ENCODE results near the gene KDM4C.
"Not testable (repeated sequence)": the region's sequence is repeated elsewhere in the genome, so short reads cannot be mapped to it uniquely, and the experiment has no call there.

The KDM4C gene

GRCh38 chr9:6764950-6765349, 7.2 kb downstream of the KDM4C start:
- DNase-seq, result no peak

DNA sequence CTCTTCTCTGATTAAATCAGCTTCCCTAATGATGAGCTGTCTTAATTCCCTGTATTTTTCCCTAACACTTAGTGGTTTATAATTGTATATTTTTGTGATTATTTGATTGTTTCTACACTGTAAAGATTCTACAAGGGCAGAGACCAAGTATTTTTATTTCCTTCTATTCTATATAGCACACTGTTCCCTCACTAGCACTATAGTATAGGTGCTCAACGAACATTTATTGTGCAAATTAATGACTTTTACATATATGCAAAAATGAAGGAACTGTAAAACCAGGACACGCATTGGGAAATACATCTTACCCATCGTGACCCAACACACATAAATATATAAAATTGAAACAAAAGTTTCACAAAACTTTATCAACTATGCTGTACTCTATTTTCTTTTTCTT, 7.6 kb downstream of the KDM4C start:
- DNase-seq, result no peak

DNA sequence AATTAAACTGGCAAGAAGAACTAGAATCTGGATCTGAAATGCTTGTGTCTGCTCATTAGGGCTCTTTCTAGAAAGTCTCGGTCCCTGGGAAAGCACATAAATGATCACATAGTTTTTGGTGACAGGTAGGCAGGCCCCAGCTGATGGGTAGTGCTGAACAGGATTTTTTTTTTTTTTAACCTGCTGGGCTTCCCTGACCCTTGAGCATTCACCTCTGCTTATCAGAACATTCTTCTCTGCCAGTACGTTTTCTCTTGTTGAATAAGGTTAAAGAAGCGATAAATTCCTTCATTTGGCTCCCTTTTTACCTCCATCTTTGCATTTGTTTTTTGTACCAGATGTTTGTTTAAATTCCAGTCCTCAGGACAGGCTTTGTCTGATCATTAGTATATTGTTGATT, 8.8 kb downstream of the KDM4C start:
- DNase-seq, result no peak

- not testable (repeated sequence) for DNase-seq
Observed at GRCh38 chr9:6768587-6768986, 10.8 kb downstream of the KDM4C start.

- DNase-seq, result no peak
Observed at GRCh38 chr9:6771722-6772121, 13.9 kb downstream of the KDM4C start.

GRCh38 chr9:6777213-6777902, 19.6 kb downstream of the KDM4C start:
- no peak for DNase-seq

- DNase-seq, result peak; percentile 15
Observed at GRCh38 chr9:6779417-6780241, 21.9 kb downstream of the KDM4C start.

GRCh38 chr9:6780690-6781089, 22.9 kb downstream of the KDM4C start:
- DNase-seq, result no peak

DNA sequence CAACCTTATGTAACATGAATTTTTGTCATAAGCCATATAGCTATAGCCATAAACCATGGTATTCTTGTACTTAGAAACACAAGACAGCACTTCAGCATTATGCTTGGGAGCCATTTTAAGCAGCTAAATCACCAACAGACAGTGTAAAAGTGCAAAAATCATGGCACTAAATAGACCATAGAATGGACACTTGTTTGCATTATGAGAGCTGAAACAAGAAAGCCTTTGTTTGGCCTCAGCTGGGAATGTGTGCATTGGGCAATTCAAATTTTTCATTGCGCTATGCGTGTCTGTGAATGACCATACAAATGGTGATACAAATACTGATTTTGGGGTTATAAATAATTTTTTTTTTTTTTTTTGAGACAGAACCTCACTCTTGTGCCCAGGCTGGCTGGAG, 23.7 kb downstream of the KDM4C start:
- no peak for DNase-seq

DNA sequence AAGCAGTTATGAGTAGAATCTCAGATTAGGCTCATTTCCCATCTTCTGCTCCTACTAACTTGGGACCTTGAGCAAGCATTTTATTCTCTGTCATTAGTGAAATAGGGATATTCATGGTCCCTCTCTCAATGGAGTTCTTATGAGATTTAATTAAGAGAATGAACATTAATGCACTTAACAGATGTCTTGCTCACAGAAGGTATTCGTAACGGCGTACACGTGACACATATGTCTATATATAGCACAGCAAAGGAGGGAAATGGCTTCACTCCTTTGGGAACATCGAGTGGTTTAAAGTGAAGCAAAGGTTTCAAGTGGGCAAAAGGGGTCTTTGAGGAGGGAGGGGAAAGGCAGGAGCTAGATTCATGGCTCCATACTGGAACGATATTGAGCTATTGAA, 24.6 kb downstream of the KDM4C start:
- DNase-seq, result no peak

GRCh38 chr9:6782981-6783380, 25.2 kb downstream of the KDM4C start:
- DNase-seq, result no peak

DNA sequence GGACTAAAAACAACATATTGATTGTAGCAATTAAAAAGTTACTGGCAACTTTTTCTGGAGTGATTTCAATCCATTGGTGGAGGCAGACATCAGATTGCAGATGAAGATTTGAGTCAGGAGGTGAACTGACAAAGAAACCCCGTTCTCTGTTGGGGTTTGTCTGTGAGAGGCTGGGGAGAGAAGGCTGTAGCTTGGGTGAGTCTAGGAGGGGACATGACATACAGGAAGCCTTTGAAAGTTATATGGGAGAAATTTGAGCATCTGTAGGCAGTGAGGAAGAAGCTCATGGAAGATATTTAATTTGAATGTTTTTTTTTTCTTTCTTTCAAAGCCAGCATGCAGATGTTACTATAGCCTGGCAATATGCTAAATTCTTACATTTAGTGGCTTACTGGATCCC, 26.0 kb downstream of the KDM4C start:
- no peak for DNase-seq

GRCh38 chr9:6785682-6786081, 27.9 kb downstream of the KDM4C start:
- DNase-seq, result no peak

- no peak for DNase-seq
Observed at GRCh38 chr9:6787793-6788161, 30.0 kb downstream of the KDM4C start.

GRCh38 chr9:6788162-6789016, 30.6 kb downstream of the KDM4C start:
- peak; percentile 34 for DNase-seq

DNA sequence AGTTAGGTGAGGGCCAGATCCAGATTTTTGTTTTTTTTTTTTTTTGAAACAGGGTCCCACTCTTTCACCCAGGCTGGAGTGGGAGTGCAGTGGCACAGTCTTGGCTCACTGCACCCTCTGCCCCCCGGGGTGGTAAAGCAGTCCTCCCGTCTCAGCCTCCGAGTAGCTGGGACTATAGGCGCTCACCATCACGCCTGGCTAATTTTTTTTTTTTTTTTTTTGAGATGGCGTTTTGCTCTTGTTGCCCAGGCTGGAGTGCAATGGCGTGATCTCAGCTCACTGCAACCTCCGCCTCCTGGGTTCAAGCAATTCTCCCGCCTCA, 31.2 kb downstream of the KDM4C start:
- not testable (repeated sequence) for DNase-seq

GRCh38 chr9:6790866-6791265, 33.1 kb downstream of the KDM4C start:
- no peak for DNase-seq

- DNase-seq, result no peak
Observed at GRCh38 chr9:6793203-6793602, 35.4 kb downstream of the KDM4C start.

GRCh38 chr9:6794936-6795335, 37.2 kb downstream of the KDM4C start:
- DNase-seq, result no peak

GRCh38 chr9:6802926-6803325, 45.2 kb downstream of the KDM4C start:
- DNase-seq, result no peak

DNA sequence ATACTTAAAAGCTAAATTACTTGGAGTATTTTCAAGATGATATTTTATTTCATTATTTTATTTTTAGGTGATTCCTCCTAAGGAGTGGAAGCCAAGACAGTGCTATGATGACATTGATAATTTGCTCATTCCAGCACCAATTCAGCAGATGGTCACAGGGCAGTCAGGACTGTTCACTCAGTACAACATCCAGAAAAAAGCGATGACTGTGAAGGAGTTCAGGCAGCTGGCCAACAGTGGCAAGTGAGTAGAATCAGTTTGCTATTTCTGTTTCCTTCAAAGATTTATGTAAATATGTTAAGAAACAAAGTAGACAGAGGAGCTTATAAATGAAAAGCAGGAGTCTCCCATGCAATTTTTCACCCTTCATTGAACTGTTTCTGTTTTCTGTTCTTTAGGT, 47.8 kb downstream of the KDM4C start:
- peak; percentile 23 for DNase-seq

DNA sequence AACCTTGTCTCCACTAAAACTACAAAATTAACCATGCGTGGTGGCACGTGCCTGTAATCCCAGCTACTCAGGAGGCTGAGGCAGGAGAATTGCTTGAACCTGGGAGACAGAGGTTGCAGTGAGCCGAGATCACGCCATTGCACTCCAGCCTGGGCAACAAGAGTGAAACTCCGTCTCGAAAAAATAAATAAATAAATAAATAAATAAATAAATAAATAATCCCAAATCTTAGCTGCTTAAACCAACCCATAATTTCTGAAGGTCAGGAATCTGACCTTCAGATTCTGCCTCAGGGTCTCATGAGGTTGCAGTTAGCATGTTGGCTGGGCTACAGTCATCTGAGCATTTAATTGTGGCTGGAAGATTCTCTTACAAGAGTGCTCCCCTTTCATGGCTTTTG, 48.5 kb downstream of the KDM4C start:
- DNase-seq, result not testable (repeated sequence)

- not testable (repeated sequence) for DNase-seq
Observed at GRCh38 chr9:6807669-6808068, 49.9 kb downstream of the KDM4C start.

DNA sequence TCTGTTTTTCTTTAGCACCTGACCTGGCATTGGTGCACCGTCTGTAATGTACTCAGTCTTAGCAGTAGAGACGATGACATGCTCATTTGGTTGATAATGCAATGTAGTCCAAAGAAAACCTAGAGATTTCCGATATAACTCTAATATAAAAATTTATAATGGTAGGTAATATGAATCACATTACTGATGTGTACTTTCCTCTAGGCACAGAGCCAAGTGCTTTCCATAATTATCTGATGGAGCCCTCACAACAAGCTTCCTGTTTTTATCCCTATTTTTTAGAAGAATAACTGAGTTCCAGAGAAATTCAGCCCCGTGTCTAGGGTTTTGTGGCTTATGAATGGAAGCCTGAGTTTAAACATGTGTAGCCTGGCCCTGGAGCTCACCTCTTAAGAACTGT, 53.7 kb downstream of the KDM4C start:
- DNase-seq, result no peak

Measured in fibroblast of skin of right quadriceps (primary cell).